DMS153 treated with DMSO at 0.1 percent for 48 hours (cell line): ENCODE results near the gene HJV.
A peak's percentile ranks its signal among the peaks of the same experiment; 100 is the strongest.
"Not testable (repeated sequence)": the region's sequence is repeated elsewhere in the genome, so short reads cannot be mapped to it uniquely, and the experiment has no call there.

Source experiments
- DNase-seq: peaks from one replicate; lab custom pipeline; 2025; ENCODE audit not compliant: unreplicated experiment; lab: John Stamatoyannopoulos, UW

The HJV gene

GRCh38 chr1:146021622-146022402 is at the start of gene HJV:
HJV (minus strand) TSS chr1:146021735; CDS start chr1:146020231, 1,504 bp downstream.
- DNase-seq, result no peak

GRCh38 chr1:146059148-146059547 is 37.6 kb upstream of the HJV start:
- DNase-seq, result not testable (repeated sequence)

GRCh38 chr1:146051852-146052676 is 30.5 kb upstream of the HJV start:
- DNase-seq, result peak; percentile 93

- DNase-seq, result no peak
These were observed 29.9 kb upstream of the HJV start for GRCh38 chr1:146051452-146051851.

- DNase-seq, result not testable (repeated sequence)
These were observed 29.1 kb upstream of the HJV start for GRCh38 chr1:146050652-146050963.

- DNase-seq, result not testable (repeated sequence)
These were observed 28.5 kb upstream of the HJV start for GRCh38 chr1:146049866-146050651.

GRCh38 chr1:146049436-146049835 is 27.9 kb upstream of the HJV start:
- no peak for DNase-seq

GRCh38 chr1:146048514-146049115 is 27.1 kb upstream of the HJV start:
- DNase-seq, result not testable (repeated sequence)

- DNase-seq, result no peak
These were observed 25.1 kb upstream of the HJV start for GRCh38 chr1:146046664-146047063.

GRCh38 chr1:146039844-146040194 is 18.3 kb upstream of the HJV start:
- no peak for DNase-seq

- DNase-seq, result peak; percentile 93
These were observed 15.6 kb upstream of the HJV start for GRCh38 chr1:146036965-146037646.

GRCh38 chr1:146036241-146036964 is 14.9 kb upstream of the HJV start:
- DNase-seq, result peak; percentile 61

GRCh38 chr1:146035048-146035423 is 13.5 kb upstream of the HJV start:
- DNase-seq, result no peak

- DNase-seq, result peak; percentile 68
These were observed 11.2 kb upstream of the HJV start for GRCh38 chr1:146032631-146033219.

GRCh38 chr1:146031476-146031875 is 9.9 kb upstream of the HJV start:
- DNase-seq, result no peak

GRCh38 chr1:146029117-146029516 is 7.6 kb upstream of the HJV start:
- DNase-seq, result no peak

- not testable (repeated sequence) for DNase-seq
These were observed 5.1 kb upstream of the HJV start for GRCh38 chr1:146026650-146027049.

- not testable (repeated sequence) for DNase-seq
These were observed 4.4 kb upstream of the HJV start for GRCh38 chr1:146025787-146026495.
